GM18517 (cell line): Measurements from ENCODE around the gene DENND1A.

Experiments used
- ATAC-seq: cut with Tn5 transposase; IDR thresholded peaks from one replicate; pipeline ENCODE4 v1.9.1; 2021; ENCODE audit warnings: mild to moderate bottlenecking, moderate library complexity; ENCODE audit not compliant: unreplicated experiment

Gene DENND1A

DNA sequence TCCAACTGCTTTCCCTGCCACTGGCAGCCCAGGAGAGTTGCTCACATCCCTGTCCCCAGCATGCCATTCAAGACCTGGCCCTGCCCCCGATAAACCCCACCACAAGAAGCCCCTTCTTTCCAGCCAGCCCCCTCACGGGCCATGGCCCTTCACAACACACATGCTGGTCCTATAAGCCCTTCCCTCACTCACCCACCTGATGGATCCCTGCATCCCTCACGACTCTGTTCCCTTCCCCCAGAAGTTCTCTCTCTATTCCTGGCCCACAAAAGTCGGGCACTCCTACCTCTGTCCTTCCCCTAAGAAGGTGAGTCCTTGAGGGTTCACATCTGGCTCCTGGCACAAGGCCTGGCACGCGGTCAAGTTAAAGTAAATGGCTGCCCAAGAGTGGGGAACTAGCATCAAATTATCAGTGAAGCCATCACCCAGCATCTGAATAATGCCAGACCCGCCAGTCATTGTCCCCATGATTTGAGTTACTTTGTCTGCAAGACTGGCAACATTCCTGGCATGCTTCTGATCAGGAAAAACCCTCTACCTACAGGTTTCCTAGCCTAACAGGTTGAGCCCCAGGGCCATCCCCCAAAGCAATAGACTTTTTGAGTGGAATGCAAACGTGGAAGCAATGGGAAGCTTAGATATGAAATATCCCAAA, 508.0 kb downstream of the DENND1A start:
- no peak for ATAC-seq

DNA sequence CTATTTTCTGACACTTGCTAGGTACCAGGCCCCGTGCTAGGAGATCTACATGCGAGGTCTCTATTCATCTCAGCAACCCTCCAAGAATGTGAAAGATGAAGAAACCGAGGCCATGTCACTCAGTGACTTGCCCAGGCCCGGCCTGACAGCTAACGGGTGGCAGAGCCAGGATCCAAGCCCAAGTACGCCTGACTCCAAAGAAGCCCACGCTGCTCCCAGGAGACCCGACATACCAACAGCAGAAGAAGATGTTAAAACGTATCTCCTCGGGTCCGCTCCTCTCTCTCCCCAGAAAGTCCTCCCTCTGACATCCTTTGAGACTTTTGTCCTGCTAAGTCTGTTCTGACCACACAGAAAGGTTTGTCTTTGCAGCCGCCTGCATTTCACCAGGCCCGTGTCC, 508.7 kb downstream of the DENND1A start:
- no peak for ATAC-seq

DNA sequence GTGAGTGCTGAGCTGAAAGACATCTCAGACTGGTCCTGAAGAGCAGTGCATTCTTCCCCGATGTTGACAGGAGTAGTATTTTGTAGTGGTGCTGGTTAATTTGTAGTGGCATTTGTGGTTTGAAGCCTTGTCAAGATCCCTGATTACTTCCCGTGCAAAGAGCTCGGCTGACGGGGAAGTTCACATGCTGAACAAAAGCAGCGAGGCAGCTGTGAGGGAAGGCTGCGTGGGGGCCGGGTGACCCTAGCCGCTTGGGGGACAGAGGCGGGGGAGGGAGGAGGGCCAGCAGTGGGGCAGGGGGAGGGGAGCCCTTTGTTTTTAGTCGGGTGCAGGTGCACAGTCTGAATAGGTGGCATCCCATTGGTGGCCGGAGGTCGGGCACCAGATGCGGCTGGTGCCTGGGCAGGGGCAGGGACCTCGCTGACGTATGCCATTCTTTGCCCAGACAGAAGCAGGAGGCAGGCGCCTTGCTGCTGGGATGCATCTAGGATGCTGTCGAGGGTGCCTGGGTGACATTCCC, 509.3 kb downstream of the DENND1A start:
- no peak for ATAC-seq

DNA sequence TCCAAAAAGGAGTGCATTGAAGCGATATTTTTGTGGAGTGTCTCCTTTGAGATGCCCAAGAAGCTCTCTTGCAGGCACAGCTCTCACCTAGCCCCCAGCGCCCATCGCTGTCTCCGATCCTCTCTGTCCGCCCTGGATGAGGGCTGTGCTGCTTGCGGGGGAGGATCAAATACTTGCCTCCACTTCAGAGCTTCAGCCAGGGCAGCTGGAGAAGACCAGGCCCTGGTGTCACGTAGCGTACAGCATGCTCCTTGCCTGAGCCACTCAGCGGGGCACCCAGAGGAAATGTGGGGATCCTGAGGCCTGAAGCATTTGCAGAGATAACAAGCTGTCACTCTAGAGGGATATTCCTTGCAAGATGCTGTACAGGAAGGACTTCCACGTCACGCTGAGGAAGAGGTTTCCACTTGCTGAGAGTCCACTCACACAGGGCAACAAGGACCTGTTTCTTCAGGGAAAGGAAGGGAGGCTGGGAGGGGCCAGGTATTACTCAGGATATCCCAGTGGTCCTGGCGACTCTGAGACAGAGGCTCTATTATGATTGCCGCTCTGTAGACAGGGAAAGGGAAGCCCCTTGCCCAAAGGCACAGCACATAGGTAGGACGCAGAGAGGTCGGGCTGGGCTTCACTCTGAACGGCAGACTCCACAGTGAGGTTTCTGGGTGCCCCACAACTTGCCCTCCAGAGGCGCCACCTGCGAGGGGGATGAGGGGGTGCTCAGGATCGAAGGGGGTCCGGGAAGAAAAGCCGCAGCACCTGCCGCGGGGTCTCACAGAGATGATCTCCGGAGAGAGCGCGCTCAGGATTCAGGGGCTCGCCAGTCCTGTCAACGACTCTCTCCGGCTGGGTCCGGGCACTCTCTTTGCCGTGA, 510.0 kb downstream of the DENND1A start:
- no peak for ATAC-seq

DNA sequence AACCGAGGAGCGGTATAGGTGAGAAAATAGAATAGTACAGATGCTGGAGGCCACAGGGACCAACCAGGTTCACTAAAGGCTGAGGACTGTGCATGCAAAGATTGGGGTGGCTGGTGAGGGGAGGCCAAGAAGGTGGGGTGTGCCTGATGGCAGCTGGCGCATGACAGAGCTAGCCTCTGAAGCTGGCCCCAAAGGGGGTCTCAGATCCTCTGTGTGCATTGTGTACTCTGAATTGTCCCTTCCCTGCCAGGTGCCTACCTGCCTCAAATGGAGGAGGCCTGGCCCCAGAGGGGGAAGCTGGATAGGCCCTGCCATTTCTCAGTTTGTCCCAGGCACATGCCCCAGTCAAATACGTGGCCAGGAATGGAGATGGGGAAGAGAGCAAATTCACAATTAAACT, 510.8 kb downstream of the DENND1A start:
- no peak for ATAC-seq

DNA sequence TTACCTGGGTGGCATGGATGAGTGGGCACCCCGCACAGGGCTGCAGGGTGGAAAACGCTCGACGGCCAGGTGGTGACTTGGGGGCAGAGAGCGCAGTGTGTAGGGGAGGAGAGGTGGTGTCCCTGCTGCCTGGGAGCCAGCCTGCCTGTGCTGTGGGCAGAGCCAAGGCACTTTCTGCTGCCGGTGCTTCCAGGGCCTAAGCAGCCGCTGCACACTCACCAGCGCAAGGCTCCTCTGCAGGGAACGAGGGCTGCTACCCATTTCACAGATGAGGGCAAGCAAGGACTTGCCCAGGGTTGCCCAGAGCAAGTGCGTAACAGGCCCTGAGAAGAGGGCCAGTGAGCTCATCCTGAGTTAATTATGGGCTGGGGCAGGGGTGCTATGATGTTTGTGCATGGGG, 511.4 kb downstream of the DENND1A start:
- ATAC-seq: no peak

DNA sequence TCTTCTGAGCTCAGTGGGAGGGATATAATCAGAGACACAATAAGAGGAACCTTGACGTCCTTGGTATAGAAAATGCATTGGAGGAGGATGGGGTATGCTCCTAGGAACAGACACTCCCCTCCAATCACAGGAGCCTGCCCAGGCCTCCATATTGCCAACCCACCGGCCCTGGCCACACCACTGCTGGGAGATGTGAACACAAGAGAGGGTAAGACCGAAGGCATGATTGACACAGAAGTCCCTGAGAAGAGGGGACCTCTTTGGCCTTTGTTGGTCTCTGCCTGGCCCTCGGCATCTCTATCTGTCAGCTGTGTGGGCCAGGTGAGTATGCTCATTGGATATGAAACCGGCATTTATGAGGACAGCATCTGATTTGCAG, 511.9 kb downstream of the DENND1A start:
- ATAC-seq: no peak

DNA sequence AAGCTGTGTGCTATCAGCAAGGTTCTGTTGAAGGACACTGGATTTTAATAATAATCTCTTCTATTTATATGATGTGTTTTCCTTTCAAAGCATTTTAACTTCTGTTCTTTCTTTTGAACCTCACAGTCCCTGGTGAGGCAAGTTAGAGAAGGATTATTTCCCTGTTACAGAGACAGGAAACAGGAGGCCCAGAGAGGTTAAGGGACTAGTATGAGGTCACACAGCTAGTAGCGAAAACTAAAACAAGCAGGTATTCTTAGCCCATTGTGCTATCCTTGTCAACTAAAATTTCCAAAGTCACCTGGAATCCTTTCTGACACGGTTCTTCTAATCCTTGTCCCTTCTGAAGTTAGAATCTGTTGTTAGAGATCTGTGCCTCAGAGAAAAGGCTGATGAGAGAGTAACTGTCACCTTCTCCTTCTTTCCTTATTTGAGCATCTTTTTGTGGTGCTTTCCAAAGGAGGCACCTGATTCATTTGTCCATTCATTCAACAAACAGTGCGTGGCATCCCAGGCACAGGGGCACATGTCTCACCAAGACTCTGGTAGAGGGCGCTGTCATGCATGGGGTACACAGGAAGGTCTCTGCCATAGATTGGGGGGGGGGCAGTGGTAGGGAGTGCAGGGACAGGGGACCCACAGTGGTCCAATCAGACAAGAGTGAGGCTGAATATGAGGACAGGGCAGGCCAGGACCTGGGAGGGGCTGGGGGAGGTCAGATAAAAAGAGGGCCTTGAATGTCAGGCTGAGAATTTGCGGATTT, 512.5 kb downstream of the DENND1A start:
- ATAC-seq: no peak

DNA sequence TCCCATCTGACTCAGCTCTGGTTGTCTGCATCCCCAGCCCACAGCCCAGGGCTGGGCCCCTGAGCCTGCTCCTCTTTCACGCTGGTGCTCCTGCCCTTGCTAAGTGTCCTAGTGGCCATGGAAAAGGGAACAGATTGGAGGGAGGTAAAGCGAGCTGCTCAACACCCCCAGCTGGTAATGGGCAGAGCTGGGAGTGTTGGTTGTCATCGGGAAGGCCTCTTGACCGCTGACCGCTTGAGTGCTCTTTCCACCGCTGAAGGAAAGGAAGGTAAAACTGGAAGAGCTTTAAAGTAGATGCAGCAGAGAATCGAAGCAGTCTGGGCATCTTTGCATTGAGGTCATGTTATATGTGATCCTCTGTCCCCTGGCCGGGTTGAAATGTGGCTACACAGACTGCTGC, 513.8 kb downstream of the DENND1A start:
- ATAC-seq: no peak

DNA sequence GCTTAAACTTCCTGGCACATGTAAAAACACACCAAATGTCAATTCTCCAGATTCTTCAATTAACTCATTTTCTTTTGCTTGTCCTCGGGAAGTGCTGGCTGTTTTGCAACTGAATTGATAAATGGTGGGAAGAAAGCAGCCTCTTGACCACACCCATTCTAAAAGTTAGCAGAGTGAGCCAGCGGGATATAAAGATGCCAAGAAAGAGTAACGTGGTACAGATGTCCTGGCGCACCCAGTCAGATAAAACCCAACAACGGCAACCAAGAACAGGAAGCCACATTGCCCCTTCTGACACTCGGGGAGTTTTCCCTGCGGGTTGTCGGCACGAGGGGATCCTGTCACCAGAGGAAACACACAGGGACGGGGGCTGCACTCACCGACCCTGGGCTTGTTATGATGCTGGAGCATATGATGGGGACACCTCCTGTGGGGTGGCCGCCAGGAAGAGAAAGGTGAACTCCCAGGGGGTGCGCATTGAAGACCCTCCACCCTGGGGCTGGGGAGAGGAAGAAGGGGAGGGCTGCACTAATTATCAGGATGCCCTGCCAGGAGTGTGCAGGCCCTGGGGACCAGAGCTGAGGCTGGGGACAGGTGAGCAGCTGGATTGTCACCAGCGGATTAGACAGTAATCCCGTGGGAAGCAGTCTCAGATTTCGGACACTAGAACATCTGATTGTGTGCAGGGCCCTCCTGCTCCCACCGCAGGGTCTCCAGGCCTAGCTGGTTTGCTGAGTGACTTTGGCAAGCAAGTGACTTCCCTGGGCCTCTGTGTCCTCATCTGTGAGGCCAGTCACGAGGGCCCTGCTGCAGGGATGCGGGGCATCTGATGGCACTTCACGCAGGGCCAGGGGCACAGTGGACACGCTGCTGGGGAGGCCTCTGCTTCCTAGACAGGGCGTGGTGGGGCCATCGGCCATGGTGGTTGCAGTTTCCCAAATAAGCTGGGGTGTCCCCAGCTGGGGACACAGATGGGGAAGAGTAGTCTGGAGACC, 514.7 kb downstream of the DENND1A start:
- no peak for ATAC-seq

DNA sequence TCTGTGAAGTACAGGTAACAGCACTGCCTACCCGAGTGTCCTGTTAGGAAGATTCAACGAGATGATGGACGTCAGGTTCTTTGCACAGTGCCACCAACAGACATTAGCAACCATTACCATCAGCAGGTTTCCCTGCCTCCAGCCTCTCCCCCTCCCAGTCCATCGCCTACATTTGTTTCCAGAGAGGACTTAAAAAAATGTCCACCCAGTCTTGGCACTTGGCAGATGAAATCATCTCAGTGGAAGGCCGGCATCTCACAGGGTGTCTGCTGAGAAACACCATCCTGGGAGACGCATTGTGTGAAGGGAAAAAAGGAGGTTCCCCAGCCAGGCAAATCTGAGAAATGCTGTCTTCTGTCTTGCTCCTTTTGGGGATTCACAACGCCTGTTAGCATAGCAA, 515.7 kb downstream of the DENND1A start:
- ATAC-seq: no peak

DNA sequence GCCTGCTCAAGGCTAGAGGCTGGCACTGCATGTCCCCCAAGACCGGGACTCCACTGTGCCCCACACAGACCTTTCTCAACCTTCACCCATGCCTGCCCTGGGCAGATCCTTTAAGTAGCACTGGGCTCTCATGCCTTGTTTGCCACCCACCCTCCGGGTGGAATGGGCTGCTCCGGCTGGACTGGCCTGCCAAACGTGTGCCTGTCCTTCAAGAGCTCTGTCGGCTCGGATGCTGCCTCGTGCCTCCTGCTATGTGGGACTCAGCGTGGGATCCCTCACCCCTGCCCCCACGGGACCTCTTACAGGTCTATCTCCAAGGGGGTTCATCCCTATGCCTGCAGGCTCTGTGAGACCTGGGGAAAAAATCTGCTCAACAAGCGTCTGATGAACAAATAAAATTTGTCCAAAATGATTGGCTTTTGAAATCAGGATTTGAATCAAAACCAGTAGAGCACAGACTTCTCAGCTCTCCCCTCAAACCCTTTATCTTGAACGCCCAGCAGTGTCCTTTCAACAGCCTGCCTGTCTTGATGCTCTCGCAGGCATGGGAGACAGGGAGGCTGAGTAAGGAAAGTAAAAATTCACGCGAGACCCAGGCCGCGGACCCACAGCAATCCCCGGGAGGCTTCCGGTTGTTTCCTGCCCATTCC, 517.6 kb downstream of the DENND1A start:
- no peak for ATAC-seq

DNA sequence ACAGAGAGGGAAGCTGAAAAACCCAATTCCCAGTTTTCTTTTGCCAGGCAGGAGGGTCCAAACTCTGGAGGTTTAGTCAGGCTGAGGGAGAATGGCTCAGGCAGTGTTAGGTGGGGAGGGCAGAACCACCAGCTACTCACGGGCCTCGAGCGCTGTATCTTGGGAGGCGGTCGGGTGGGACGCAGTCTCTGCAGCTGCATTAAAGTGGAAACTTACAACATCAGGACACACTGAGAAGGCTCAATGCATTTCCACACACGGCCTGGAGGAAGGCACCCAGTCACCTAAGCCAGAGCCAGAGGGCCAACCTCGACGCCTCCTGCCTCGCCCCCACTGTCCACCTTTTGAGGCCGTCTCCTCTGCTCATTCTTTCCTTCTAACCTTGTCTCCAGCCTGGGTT, 518.3 kb downstream of the DENND1A start:
- ATAC-seq: no peak

DNA sequence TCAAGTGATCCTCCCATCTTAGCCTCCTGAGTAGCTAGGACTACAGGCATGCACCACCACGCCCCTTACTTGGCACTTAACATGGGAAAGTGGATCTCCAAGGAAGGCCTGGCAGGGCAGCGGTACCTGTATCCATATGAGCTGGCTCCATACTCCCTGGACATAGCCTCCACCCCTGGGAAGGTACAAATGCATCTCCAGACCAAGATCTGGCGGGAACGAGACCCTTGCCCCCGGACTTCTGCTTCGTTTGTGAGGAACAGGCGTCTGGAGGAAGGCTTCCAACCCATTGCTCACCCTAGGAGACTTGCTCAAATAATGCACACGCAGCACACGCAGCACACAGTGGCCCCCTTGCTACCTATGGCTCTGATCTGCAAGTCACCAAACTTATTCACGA, 518.7 kb downstream of the DENND1A start:
- no peak for ATAC-seq

DNA sequence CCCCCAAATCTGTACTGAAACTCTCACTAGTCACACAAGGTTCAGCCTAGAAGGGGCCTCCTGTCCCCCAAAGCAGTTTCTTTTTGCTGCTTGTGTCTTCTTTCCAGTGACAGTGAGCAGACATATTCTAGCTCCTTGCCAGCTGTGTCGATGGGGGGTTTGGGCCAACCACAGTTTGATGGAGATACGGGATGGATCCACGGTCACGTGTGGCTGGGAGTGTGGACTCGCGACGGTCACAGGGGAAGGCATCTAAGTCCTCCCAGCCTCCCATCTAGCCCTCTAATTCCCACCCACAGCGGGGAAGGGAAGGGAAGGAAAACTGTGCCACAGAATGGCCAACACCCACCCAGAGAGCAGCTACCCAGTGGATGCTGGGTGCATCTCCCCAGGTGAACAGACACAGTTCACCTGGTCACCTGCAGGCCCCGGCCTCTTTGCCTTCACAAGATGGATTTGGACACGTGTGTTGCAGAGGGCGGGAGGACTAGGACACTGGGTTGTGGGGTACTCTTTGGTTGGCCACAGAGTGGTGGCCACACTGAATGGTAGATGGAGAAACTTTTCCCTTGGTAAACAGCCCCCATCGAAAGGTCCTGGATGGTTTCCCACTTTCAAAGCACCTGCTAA, 519.5 kb downstream of the DENND1A start:
- ATAC-seq: no peak

DNA sequence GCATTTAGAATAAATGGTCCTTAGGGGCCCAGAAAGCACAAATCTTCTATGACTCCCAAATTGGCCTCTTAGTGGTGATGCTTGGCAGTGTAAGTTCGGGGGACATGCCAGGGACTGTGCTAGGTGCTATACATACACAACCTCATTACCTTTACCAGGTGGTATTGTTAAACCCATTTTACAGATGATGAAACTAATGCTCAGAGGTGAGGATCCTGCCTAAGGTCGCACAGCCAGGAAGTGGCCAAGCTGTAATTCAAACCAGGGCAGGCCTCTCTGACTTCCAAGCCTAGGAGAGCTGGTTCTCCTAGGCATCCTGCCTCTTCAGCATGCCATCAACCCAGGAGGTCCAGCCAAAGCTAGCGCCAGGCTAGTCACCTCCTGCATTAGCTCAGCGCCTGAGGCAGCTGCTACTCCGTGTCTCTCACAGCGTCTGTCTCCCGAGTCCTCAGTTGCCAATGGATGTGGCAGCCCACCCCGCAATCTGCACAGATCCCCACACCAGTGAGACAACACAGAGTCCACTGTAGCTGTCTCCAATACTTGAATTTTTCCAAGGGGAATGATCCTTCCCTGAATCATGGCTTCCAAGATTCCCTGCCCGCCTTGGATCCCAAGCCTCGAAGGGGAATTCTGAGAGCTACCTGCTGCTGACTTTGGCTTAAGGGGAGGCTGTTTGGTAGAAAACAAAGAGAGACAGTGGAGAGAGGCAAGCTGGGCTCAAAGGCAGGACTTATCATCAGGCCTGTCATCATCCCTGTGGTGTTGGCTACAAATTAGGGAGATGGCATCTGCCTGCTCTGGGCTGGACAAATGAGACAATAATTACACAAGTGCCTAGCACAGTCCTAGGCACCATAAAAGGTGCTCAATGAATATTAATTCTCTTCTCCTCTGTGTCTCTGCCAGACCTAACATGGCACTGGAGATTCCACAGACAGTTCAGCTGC, 521.3 kb downstream of the DENND1A start:
- no peak for ATAC-seq

DNA sequence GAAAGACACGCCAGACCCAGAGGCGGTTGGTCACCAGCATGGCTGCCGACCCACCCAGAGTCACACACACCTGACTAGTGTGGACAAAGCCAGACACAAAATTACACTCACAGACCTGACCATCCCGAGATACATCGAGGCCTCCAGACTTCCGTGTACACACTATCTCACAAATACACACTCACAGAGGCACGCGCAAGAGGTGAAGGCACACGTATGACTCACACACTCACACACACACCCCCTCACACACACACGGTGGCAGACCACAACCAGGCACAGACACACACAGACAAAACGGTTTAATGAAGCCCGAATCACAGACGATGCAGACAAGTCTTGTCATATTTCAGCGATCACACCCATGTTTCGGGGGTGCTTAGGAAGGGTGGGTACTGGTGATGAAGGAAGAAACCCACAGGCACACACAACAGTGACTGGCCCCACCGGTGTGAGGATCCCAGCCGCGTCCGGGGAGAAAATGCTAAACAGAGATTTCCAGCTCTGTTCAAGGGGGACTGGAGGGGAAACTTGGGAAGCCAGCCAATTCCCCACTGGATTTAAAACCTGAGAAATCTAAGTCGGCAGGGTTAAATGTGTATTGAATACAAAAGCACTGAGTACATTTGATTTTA, 522.6 kb downstream of the DENND1A start:
- no peak for ATAC-seq

DNA sequence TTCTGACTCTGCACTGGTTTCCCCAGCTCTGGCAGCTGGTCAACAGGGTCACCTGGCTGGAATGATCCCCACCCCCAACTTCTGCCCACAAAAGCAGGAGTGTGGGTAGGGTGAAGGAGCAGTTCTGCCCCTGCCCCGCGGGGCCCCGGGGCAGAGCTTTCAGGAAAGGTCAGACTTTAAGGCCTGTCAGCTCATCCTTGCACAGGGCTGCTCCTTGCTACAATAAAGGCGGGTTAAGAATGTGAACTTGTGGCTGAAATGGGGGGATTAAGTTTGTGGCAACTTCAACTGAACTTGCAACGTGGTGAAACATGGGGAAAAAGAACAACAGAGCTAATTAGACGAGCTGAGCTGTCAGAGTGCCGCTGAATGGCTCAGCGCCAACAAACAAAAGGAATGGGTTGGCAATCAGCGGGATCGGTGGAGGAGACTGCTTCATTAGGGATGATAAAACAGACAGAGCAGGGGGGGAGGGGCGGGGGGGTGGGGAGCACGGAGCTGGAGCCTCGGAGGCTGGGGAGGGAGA, 523.2 kb downstream of the DENND1A start:
- no peak for ATAC-seq
